T-helper 2 cell (primary cell): ENCODE results near the gene TMEM239.

Experiments used
- DNase-seq, 5 experiments: peaks; one replicate each; pipeline versions ENCODE4 v3.0.0 to v3.0.0-alpha.2; 2012 to 2022

The TMEM239 gene

GRCh38 chr20:2851086-2851485 is 34.9 kb downstream of the TMEM239 start:
- DNase-seq, result no peak

- no peak for DNase-seq
These were observed 42.4 kb downstream of the TMEM239 start for GRCh38 chr20:2858591-2858990.

GRCh38 chr20:2859330-2860121 is 43.4 kb downstream of the TMEM239 start:
- no peak for DNase-seq

DNA sequence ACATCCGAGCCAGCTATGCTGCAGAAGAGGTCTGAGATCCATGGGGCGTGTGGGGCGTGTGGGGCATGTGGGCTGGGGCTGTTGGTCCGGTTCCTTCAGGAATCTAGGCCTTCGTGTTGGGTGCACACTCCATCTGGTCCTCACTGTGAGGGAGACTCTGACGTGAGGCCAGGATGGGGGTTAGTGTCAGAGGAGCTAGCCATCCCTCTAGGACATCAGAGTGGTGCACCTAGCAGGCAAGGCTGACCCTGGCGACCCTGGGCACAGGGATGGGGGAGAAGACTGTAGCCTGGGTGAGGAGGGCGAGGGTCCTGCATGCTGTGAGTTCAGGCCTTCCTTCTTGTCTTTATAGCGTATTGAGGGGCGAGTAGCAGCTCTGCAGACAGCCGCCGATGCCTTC is 48.5 kb downstream of the TMEM239 start:
- DNase-seq, result no peak

- no peak for DNase-seq
These were observed 48.9 kb downstream of the TMEM239 start for GRCh38 chr20:2865101-2865500.

DNA sequence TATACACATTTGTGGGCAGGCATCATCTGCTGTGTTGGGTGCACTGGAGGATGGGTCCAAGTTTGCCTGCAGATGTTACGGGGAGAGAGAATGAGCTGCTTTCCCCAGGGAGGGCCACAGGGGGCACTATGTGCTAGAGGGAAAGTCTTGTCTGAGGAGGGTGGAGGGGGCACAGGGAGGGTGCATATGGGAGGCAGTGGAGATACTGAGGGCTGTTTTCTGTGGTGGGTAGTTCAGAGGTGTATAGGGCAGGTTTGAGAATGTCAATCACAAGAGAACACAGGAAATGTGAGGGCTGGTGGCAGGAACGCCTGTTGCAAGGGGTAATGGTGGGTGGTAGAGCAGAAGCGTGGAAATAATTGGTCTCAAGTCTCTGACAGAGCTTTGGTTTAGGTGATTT is 49.5 kb downstream of the TMEM239 start:
- DNase-seq, result peak in 2 of 5 experiments; percentile 29 to 52

DNA sequence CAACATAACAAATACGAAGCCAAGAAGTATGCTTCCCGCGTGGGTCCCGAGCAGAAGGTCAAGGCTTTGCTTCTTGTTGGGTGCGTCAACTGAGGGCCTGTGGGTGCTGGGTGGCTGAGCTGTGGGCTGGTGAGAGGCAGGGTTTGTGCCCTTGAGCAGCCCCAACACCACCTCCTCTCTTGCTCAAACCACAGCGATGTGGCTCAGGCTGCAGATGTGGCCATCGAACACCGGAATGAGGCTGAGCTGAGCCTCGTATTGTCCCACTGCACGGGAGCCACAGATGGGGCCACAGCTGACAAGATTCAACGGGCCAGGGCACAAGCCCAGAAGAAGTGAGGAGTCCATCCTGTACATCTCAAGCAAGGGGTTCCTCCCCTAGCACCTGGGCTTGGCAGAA is 50.1 kb downstream of the TMEM239 start:
- DNase-seq, result no peak

- no peak for DNase-seq
These were observed 51.1 kb downstream of the TMEM239 start for GRCh38 chr20:2867081-2867864.
